ENCODE data around the gene CD22. TPM values are rescaled to one million over a fixed set of nuclear protein-coding genes. Genes with fewer than 3 reads are reported as not detected.

Gene CD22
- total RNA-seq, 1 experiment from 2014 or later: 0.21 TPM

DNA sequence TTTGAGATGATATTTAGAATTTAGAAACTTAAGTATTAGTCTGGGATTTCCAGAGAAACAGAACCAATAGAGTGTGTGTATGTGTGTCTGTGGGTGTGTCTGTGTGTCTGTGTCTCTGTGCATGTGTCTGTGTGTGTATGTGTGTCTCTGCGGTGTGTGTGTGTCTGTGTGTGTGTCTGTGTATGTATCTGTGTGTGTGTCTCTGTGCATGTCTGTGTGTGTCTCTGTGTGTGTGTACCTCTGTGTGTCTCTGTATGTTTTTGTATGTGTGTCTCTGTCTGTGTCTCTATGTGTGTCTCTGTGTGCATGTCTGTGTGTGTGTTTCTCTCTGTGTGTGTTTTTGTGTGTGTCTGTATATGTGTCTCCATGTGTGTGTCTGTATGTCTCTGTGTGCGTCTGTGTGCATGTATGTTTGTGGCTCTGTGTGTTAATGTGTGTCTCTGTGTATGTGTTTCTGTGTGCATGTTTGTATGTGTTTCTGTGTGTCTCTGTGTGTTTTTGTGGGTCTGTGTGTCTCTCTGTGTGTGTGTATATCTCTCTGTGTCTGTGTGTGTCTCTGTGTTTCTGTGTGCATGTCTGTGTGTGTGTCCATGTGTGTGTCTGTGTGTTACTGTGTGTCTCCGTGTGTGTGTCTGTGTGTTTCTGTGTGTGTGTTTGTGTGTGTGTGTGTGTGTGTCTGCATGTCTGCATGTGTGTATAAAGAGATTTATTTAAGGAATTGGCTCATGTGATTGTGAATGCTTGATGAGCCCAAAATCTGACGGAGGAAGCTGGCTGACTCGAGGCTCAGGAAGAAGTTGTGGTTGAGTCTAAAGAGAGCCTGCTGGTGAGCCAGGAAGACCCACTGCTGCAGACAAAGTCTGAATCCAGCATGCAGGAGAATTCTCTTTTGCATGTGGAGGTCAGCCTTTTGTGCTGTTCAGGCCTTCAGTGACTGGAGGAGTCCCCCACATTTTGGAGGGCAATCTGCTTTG is 64.0 kb downstream of the CD22 start:
- Histone ChIP-seq H3K4me1 (replicated peaks) (no peaks in the 10 kb centered on the region), H3K27me3 (replicated peaks) (no peaks in the 10 kb centered on the region), H3K36me3 (no peaks in the 10 kb centered on the region), H3K9me3 (replicated peaks) (no peaks in the 10 kb centered on the region), H3K27ac (no peak overlapping the region), H3K4me3 (no peak overlapping the region)
- no peak for DNase-seq (ENCODE audit: low read depth in 1 of 2, low spot score in 2 of 2)

DNA sequence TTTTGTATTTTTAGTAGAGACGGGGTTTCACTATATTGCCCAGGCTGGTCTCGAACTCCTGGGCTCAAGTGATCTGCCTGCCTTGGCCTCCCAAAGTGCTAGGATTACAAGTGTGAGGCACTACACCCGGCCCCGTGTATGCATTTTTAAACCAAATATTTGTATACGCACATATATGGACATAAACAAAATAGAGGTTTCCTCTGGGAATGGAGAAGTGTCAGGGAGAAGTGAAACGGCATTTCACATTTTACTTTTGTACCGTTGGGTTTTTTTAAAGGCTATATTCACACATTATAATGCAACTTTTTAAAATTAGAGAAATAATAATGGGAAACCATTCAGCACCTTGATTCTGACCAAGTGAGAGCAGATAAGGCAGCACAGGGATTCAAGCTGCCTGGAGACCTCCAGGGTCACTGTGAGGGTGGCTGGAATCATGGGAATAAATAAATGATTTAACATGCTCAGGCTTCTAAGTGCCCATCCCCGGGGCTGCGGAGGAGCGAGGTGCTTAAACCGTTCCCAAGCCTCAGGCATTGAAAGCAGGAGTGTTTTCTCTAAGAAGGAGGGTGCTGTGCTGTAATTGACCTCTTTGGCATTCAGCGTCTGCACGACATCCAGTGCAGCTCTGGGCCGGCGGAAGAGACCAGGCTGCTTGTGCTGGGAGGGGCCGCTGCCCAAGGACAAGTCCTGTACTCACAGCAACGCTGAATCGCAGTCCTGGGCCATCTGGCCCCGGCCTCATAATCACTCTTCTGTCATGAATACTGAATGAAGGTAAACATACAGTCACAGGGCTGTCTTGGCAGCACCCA is 66.6 kb downstream of the CD22 start:
- Histone ChIP-seq H3K4me3 (no peak overlapping the region), H3K27me3 (replicated peaks) (no peaks in the 10 kb centered on the region), H3K27ac (no peak overlapping the region), H3K9me3 (replicated peaks) (no peaks in the 10 kb centered on the region), H3K36me3 (no peaks in the 10 kb centered on the region), H3K4me1 (replicated peaks) (no peaks in the 10 kb centered on the region)
- DNase-seq (ENCODE audit: low read depth in 1 of 2, low spot score in 2 of 2): no peak

DNA sequence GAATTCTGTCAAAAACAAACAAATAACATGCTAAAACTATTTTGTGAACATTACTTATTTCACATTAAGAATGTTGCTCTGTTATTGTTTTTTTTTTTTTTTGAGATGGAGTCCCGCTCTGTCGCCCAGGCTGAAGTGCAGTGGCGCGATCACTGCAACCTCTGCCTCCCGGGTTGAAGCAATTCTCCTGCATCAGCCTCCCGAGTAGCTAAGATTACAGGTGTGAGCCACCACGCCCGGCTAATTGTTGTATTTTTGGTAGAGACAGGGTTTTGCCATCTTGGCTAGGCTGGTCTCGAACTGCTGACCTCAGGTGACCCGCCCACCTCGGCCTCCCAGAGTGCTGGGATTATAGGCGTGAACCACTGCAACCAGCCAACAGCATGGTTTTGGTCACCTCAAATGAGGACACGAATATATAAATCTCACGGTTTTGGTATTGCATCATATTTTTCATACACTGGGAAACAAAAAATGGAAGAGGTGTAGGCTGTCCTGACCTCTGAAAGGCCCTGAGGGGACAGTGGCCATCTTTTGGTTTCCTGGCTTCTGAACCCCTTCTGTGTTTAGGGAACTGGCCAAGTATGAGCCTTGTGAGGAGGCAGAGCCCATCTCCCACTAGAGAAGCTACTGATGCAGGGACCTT is 67.4 kb downstream of the CD22 start:
- Histone ChIP-seq H3K4me3 (no peak overlapping the region), H3K27me3 (replicated peaks) (no peaks in the 10 kb centered on the region), H3K4me1 (replicated peaks) (no peaks in the 10 kb centered on the region), H3K36me3 (no peaks in the 10 kb centered on the region), H3K27ac (no peak overlapping the region), H3K9me3 (replicated peaks) (no peaks in the 10 kb centered on the region)
- DNase-seq (ENCODE audit: low read depth in 1 of 2, low spot score in 2 of 2): no peak

Other genes starting within 250 kb of the CD22 start
- not detected in 2 replicates for gene FXYD3, start 213.4 kb upstream of the CD22 start, total RNA-seq (2014; rRNA removed; shearing (Covaris generic))
- gene LGI4, start 194.1 kb upstream of the CD22 start, total RNA-seq (2014; rRNA removed; shearing (Covaris generic)): not detected in 2 replicates
- gene FXYD1, start 190.4 kb upstream of the CD22 start, total RNA-seq (2014; rRNA removed; shearing (Covaris generic)): not detected in 2 replicates
- gene FXYD7, start 185.9 kb upstream of the CD22 start, total RNA-seq (2014; rRNA removed; shearing (Covaris generic)): not detected in 2 replicates
- 32.9 and 42.6 TPM in 2 replicates for gene FXYD5, start 174.5 kb upstream of the CD22 start, total RNA-seq (2014; rRNA removed; shearing (Covaris generic))
- not detected in 2 replicates for gene FAM187B, start 100.4 kb upstream of the CD22 start, total RNA-seq (2014; rRNA removed; shearing (Covaris generic))
- 2.0 TPM in 1 of 2 replicates, not detected in the other for gene LSR, start 80.2 kb upstream of the CD22 start, total RNA-seq (2014; rRNA removed; shearing (Covaris generic))
- 42.9 and 60.3 TPM in 2 replicates for gene USF2, start 60.2 kb upstream of the CD22 start, total RNA-seq (2014; rRNA removed; shearing (Covaris generic))
- not detected in 2 replicates for gene HAMP, start 46.7 kb upstream of the CD22 start, total RNA-seq (2014; rRNA removed; shearing (Covaris generic))
- 0.50 TPM in 1 of 2 replicates, not detected in the other for gene MAG, start 37.0 kb upstream of the CD22 start, total RNA-seq (2014; rRNA removed; shearing (Covaris generic))
- not detected in 2 replicates for gene FFAR1, start 18.7 kb downstream of the CD22 start, total RNA-seq (2014; rRNA removed; shearing (Covaris generic))
- gene FFAR3, start 29.3 kb downstream of the CD22 start, total RNA-seq (2014; rRNA removed; shearing (Covaris generic)): not detected in 2 replicates
- gene GPR42, start 41.9 kb downstream of the CD22 start, total RNA-seq (2014; rRNA removed; shearing (Covaris generic)): not detected in 2 replicates
- gene FFAR2, start 119.1 kb downstream of the CD22 start, total RNA-seq (2014; rRNA removed; shearing (Covaris generic)): not detected in 2 replicates
- not detected in 2 replicates for gene KRTDAP, start 161.3 kb downstream of the CD22 start, total RNA-seq (2014; rRNA removed; shearing (Covaris generic))
- gene DMKN, start 184.5 kb downstream of the CD22 start, total RNA-seq (2014; rRNA removed; shearing (Covaris generic)): not detected in 2 replicates
- not detected in 2 replicates for gene SBSN, start 199.1 kb downstream of the CD22 start, total RNA-seq (2014; rRNA removed; shearing (Covaris generic))
- not detected in 2 replicates for gene GAPDHS, start 204.3 kb downstream of the CD22 start, total RNA-seq (2014; rRNA removed; shearing (Covaris generic))
- gene TMEM147, start 216.4 kb downstream of the CD22 start, total RNA-seq (2014; rRNA removed; shearing (Covaris generic)): 79.8 and 83.5 TPM in 2 replicates
- gene ATP4A, start 234.5 kb downstream of the CD22 start, total RNA-seq (2014; rRNA removed; shearing (Covaris generic)): not detected in 2 replicates

Data from SJSA1 (cell line).